ENCODE data around the gene ALKBH7.
"Not testable (repeated sequence)": the region's sequence is repeated elsewhere in the genome, so short reads cannot be mapped to it uniquely, and the experiment has no call there.

The ALKBH7 gene

DNA sequence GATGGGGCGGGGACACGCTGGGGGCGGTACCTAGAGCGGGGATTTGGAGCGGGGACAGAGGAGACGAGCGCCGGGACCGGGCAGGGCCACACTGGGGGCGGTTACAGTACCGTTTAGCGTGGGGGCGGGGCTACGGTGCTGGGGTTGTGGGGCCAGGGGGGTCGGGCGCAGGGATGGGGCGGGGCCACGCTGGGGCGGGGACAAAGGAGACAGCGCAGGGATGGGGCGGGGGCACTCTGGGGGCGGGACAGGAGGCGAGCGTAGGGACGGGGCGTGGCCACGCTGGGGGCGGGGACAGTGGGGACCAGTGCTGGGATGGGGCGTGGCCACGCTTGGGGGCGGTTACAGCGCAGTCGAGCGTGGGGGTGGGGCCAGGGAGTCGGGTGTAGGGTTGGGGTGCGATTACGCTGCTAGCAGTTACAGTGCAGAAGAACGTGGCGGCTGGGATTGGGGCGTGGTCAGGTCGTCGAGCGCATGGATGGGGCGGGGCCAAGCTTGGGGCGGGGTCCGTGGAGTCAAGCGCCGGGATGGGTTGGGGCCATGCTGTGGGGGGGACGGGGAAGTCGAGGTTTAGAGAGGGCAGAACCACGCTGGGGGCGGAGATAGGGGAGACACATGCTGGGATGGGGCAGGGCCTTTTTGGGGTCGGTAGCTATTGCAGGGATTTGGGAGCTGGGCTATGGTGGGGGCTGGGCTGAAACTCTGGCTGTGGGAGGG lies 660 bp downstream of the ALKBH7 start:
- DNase-seq: peak; percentile 99

GRCh38 chr19:6373813-6374108 lies 1.2 kb downstream of the ALKBH7 start:
- no peak for DNase-seq

DNA sequence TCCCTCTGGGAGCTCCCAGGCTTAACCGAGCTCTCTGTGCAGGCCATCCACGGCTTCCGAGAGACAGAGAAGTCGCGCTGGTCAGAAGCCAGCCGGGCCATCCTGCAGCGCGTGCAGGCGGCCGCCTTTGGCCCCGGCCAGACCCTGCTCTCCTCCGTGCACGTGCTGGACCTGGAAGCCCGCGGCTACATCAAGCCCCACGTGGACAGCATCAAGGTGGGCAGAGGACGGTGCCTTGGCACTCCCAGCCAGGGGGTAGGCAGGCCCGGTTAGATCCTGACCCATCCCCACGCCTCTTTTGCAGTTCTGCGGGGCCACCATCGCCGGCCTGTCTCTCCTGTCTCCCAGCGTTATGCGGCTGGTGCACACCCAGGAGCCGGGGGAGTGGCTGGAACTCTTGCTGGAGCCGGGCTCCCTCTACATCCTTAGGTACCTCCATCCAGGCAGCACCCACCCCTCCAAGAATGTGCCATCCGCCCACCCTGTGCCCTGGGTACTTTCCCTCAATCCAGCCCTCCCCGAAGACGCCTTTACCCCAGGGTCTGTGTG lies 1.6 kb downstream of the ALKBH7 start:
- DNase-seq: no peak

- no peak for DNase-seq
Observed at GRCh38 chr19:6374711-6375410, 2.3 kb downstream of the ALKBH7 start.

GRCh38 chr19:6375411-6376010 lies 2.9 kb downstream of the ALKBH7 start, which contains the start of gene PSPN:
PSPN (minus strand) TSS chr19:6375933; CDS start chr19:6375849, 84 bp downstream.
- no peak for DNase-seq

DNA sequence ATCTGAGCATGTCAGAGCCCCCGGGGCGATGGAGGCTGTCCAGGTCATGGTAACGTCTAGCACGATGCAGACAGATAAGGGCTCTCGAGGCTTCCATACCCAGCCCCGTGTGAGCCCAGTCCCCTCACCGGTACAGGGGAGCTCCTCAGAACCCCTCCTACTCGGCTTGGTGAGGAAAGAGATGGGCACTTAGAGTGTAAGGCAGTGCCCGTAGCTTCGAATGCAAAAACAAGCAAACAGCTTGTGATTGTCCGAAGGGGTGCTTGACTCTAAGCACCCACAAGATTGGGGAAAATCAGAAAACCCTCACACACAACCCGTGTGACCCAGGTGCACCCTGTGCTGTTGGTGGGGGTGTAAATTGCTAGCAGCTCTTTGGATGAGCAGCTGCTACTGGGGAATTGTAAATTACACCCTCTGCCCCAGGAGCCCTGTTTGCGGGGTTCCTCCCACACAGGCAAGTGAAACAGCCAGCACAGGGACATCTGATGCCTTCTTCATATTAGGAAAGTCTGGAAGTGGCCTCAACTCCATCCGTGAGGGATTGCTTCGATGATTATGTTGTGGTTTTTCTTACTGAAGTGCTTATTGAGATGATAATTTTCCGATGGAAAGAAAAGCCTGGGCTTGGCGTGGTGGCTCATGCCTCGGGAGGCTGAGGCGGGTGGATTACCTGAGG lies 4.1 kb downstream of the ALKBH7 start:
- DNase-seq: no peak

DNA sequence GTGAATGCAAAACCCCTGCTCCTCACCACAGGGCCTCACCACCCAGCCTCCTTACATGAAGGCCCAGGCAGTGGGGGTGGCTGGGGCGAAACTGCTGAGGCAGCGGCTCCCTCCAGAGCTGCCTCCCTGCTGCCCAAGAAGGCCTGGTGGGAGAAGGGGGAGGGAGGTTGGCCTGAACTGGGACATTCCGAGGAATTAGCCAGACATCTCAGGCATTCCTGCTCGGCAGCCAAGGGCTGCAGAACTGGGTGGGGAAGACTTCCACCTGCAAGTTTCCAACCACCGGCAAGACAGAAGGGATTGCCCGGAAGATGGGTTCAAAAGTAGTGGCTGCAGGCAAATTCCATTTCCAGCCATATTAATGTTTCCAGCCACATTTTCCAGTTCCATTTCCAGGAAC lies 5.4 kb downstream of the ALKBH7 start:
- no peak for DNase-seq

DNA sequence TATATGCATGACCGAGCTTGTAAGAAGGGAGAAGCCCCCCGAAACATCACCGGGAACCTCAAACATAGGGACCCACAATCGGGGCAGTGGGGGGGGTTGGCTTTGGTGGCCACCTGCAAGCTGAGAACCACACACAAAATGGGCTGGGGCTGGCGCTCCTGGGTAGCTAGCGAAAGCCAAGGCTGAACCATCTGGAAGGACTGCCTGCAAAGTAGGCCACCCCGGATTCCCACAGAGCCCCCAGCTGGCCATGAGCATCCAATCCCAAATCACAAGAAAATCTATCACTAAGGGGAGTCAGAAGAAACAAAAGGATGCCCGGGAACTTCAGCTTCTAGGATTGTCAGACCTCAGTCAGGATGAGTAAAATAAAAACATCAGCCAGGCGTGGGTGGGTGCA lies 5.9 kb downstream of the ALKBH7 start:
- DNase-seq: no peak

GRCh38 chr19:6379744-6380143 lies 7.2 kb downstream of the ALKBH7 start:
- DNase-seq: no peak

GRCh38 chr19:6381030-6381750 lies 8.6 kb downstream of the ALKBH7 start:
- DNase-seq: no peak

DNA sequence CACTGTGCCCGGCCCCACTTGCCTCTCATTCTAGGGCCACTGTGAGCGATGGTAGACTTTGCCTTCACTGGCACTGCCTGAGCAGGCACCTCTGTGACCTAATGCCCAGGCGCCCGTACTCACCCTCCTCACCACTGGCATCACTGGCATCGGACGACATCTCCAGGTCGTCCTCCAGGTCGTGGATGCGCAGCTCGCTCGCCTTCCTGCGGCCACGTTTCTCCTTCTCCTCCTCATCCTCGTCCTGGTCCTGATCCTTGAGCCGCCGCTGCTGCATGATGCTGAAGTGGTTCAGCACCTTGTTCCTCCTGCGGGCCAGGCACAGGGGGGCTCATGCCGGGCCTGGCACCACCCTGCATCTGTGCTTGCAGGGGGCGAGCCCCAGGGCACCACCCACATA lies 10.6 kb downstream of the ALKBH7 start:
- no peak for DNase-seq

- no peak for DNase-seq
Observed at GRCh38 chr19:6384381-6384780, 11.8 kb downstream of the ALKBH7 start.

GRCh38 chr19:6387372-6387771 lies 14.8 kb downstream of the ALKBH7 start:
- DNase-seq: no peak

DNA sequence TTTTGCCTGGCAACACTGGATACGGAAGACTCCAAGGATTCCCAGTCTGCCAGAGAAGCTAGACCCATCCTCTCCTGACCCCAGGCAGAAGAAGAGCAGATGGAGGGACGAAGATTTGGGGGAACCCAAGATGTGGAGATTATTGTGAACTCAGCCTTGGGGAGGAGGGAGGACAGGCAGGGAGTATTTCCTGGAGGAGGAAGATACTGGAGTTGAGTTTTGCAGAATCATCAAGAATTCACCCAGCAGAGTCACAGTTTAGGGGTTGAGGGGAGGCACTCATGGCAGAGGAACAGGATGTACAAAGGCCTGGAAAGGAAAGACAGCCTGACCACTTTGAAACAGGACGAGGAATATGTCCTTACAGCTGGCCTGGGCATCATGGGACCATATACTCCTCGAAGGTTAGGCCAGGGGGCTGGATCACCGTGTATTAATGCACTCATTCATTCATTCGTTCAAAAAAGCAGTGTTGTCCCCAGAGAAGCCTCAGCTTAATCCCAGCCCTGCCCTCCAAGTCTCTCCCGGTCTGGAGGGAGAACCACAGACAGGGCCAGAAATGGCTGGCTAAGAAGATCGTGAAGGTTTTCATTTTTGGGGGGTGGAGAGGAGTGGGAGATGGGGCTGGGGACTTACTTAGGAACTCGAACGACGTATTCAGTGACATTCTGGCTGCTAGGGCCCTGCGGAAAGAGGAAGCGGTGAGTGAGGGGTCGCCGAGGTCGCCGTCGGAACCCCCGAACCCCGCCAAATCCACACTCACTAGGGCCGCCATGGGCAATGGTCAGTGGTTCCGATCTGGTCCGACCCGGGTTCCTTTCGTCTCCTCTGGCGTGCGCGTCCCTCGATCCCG lies 19.9 kb downstream of the ALKBH7 start:
- DNase-seq: no peak

DNA sequence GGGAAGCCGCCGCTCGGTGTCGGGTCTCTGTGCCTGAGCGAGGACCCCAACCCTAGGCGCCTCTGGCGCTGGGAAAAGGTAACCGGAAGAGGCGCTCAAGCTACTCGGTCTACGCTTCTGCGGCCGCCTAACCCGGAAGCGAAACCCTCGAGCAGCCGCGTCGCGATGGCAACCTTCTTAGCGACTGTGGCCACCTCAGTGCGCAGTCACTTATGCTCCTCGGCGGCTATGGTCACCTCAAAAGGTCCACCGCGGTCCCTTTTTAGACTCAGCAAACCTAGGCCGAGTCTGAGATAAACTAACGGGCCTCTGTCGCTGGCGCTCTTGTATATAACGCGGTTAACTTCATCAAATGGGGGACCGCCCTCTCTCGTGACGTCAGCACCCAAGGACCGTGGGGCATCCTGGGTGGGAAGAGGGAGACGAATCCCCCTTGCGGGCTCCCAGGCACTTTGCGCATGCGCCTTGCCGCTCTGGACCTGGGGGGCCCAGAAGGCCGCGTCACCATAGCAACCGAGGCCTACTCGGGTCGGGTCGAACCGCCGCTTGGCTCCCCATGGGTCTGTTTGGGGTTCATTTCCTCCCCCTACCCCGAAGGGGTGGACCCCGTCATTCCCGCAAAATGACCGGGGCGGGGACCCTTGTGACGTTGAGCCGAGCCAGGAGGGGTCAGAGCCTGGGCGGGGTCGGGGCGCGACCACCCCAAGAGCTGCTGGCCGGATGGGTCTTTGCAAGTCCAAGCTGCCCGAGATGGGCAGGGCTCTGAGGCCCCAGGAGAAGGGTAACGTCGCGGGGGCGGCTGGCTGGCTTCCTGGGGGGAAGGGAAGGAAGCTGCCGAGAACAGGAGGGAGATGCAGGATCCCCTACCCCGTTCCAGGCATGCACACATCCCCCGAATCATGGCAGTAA lies 20.7 kb downstream of the ALKBH7 start, which contains the start of gene GTF2F1:
GTF2F1 (minus strand) TSS at position 91 of the 909 bp plus-strand sequence. CDS start 169 bp downstream, outside the sequence.
- DNase-seq: peak; percentile 87

DNA sequence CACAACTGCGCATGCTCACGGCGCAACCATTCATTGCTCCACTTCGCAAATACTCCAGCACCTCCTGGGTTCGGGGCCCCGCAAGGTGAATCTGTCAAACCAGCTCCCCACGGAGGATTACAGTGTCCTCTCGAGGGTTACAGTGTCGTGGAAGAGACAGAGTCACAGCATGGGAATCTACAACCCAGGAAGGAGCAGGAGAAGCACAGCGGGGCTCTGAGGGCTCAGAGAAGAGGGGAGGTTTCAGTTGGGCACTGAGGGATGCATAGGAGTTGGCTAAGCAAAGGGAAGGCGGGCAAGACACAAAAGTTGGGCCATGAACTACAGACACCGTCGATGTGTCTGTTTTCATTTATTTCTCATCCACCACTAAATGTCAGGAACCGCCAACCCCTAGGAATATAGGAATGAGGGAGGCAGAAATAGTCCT lies 21.4 kb downstream of the ALKBH7 start:
- no peak for DNase-seq

- DNase-seq: no peak
Observed at GRCh38 chr19:6394831-6395230, 22.2 kb downstream of the ALKBH7 start.

GRCh38 chr19:6396305-6396704 lies 23.7 kb downstream of the ALKBH7 start:
- no peak for DNase-seq

DNA sequence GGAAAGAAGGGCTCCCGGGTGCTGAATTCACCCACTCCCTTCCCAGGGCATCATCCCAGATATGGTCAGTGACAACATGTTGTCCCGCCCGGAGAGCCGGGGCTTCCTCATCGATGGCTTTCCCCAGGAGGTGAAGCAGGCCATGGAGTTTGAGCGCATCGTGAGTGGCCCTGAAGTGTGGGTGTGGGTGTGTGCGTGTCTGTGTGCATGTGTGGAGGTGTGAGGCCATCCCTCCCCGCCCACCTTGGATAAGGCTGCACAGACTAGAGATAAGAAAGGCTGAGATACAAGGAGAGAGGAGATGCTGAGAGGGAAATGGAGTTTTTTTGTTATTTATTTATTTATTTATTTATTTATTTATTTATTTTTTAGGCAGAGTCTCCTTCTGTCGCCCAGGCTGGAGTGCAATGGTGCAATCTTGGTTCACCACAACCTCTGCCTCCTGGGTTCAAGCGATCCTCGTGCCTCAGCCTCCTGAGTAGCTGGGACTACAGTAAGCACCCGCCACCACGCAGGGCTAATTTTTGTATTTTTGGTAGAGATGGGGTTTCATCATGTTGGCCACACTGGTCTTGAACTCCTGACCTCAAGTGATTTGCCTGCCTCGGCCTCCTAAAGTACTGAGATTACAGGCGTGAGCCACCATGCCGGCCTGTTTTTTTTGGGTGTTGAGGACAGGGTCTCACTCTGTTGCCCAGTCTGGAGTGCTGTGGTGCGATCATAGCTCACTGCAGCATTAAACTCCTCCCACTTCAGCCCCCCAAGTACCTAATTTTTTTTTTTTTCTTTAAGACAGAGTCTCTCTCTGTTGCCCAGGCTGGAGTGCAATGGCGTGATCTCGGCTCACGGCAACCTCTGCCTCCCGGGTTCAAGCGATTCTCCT lies 27.7 kb downstream of the ALKBH7 start:
- not testable (repeated sequence) for DNase-seq

All from GDM1 (cell line).